A549 (cell line): ENCODE measurements around the gene RPN2. TPM values are rescaled to one million over a fixed set of nuclear protein-coding genes. Genes with fewer than 3 reads are reported as not detected.
A peak's percentile ranks its signal among the peaks of the same experiment; 100 is the strongest.

Experiments
- BHLHE40 ChIP-seq: IDR thresholded peaks from 2 replicates; pipeline ENCODE4 v1.6.1; 2012; ENCODE audit warnings: low read depth, low read length, inconsistent platforms
- CBX8 ChIP-seq: fragments of 200-600 bp; sonication (generic); IDR thresholded peaks from 2 replicates; pipeline ENCODE4 v1.6.1; 2016
- CEBPB ChIP-seq, 2 experiments: fragments of >200 bp in 1 of 2; sonication (Bioruptor Twin) in 1 of 2; formaldehyde crosslinking in 1 of 2; IDR thresholded peaks; 2 replicates each; pipeline ENCODE4 v1.6.1; 2012 to 2016
- E2F6 ChIP-seq: IDR thresholded peaks from 2 replicates; pipeline ENCODE4 v1.6.1; 2012; ENCODE audit warnings: low read depth, borderline replicate concordance
- EHF ChIP-seq: fragments of 250-450 bp; sonication (Bioruptor Pico); IDR thresholded peaks from 2 replicates; pipeline ENCODE4 v1.5.0; 2020; ENCODE audit warnings: mild to moderate bottlenecking
- ELK1 ChIP-seq: fragments of 150-350 bp; IDR thresholded peaks from 2 replicates; pipeline ENCODE4 v1.6.1; 2014; ENCODE audit warnings: low read depth, mild to moderate bottlenecking, low read length
- ESRRA ChIP-seq: fragments of 150-350 bp; IDR thresholded peaks from 2 replicates; pipeline ENCODE4 v1.6.1; 2014; ENCODE audit warnings: mild to moderate bottlenecking, low read length, borderline replicate concordance
- FOXS1 ChIP-seq: fragments of 250-450 bp; sonication (Bioruptor Pico); IDR thresholded peaks from 2 replicates; pipeline ENCODE4 v1.5.0; 2020; ENCODE audit warnings: mild to moderate bottlenecking, moderate library complexity
- GATA3 ChIP-seq: IDR thresholded peaks from 2 replicates; pipeline ENCODE4 v1.6.1; 2012; ENCODE audit warnings: borderline replicate concordance
- HDAC2 ChIP-seq: fragments of 200-600 bp; sonication (generic); IDR thresholded peaks from 2 replicates; pipeline ENCODE4 v1.6.1; 2016
- HEYL ChIP-seq: fragments of 250-450 bp; sonication (Bioruptor Pico); IDR thresholded peaks from 2 replicates; pipeline ENCODE4 v1.8.0; 2021; ENCODE audit warnings: mild to moderate bottlenecking, moderate library complexity
- HMGXB4 ChIP-seq: fragments of 250-450 bp; sonication (Bioruptor Pico); IDR thresholded peaks from 2 replicates; pipeline ENCODE4 v1.5.0; 2021; ENCODE audit warnings: mild to moderate bottlenecking, moderate library complexity, borderline replicate concordance
- HOXB13 ChIP-seq: fragments of 250-450 bp; sonication (Bioruptor Pico); IDR thresholded peaks from 2 replicates; pipeline ENCODE4 v1.5.0; 2020; ENCODE audit warnings: low read depth, mild to moderate bottlenecking, moderate library complexity
- JUN ChIP-seq, 2 experiments: fragments of >200 bp; sonication (Bioruptor Twin); formaldehyde crosslinking; IDR thresholded peaks; 2 replicates in 1 of 2; 3 replicates in 1 of 2; pipeline ENCODE4 v1.6.1; 2016 to 2017
- JUNB ChIP-seq: fragments of >200 bp; sonication (Bioruptor Twin); formaldehyde crosslinking; IDR thresholded peaks from 2 replicates; pipeline ENCODE4 v1.6.1; 2016
- KDM1A ChIP-seq: fragments of 200-600 bp; sonication (generic); IDR thresholded peaks from 2 replicates; pipeline ENCODE4 v1.6.1; 2016; ENCODE audit warnings: low read depth, mild to moderate bottlenecking
- MAZ ChIP-seq: fragments of 150-350 bp; IDR thresholded peaks from 2 replicates; pipeline ENCODE4 v1.6.1; 2014; ENCODE audit warnings: antibody characterized with exemption, low read depth, low read length, borderline replicate concordance
- NFE2L2 ChIP-seq: fragments of 150-350 bp; conservative IDR thresholded peaks from 2 replicates; pipeline ENCODE4 v1.6.1; 2014; ENCODE audit warnings: low read length
- NR3C1 ChIP-seq: fragments of >200 bp; sonication (Bioruptor Twin); formaldehyde crosslinking; IDR thresholded peaks from 3 replicates; pipeline ENCODE4 v1.6.1; 2017
- PHF8 ChIP-seq: fragments of 200-600 bp; sonication (generic); IDR thresholded peaks from 2 replicates; pipeline ENCODE4 v1.6.1; 2016; ENCODE audit warnings: low read depth, mild to moderate bottlenecking, antibody characterized with exemption, moderate library complexity, borderline replicate concordance
- RAD21 ChIP-seq, 2 experiments: fragments of >200 bp in 1 of 2; sonication (Bioruptor Twin) in 1 of 2; formaldehyde crosslinking in 1 of 2; IDR thresholded peaks in 1 of 2; conservative IDR thresholded peaks in 1 of 2; 2 replicates in 1 of 2; 3 replicates in 1 of 2; pipeline ENCODE4 v1.6.1; 2012 to 2018; ENCODE audit warnings: inconsistent platforms in 1 of 2
- RCOR1 ChIP-seq: fragments of 150-350 bp; IDR thresholded peaks from 2 replicates; pipeline ENCODE4 v1.6.1; 2014; ENCODE audit warnings: antibody characterized with exemption, low read length, low read depth
- RFX5 ChIP-seq: fragments of 450-650 bp; IDR thresholded peaks from 2 replicates; pipeline ENCODE4 v1.7.1; 2014; ENCODE audit warnings: antibody characterized with exemption, mild to moderate bottlenecking, moderate library complexity
- RNF2 ChIP-seq: fragments of 200-600 bp; sonication (generic); IDR thresholded peaks from 2 replicates; pipeline ENCODE4 v1.6.1; 2016; ENCODE audit warnings: low read depth, mild to moderate bottlenecking, antibody characterized with exemption, moderate library complexity, borderline replicate concordance
- SMC3 ChIP-seq: fragments of >200 bp; sonication (Bioruptor Twin); formaldehyde crosslinking; IDR thresholded peaks from 3 replicates; pipeline ENCODE4 v1.6.1; 2018; ENCODE audit warnings: inconsistent platforms
- TP53 ChIP-seq: fragments of 250-450 bp; sonication (Bioruptor Pico); IDR thresholded peaks from 2 replicates; pipeline ENCODE4 v1.5.0; 2021; ENCODE audit warnings: mild to moderate bottlenecking, moderate library complexity
- USF2 ChIP-seq: fragments of 450-650 bp; IDR thresholded peaks from 2 replicates; pipeline ENCODE4 v1.6.1; 2014; ENCODE audit warnings: antibody characterized with exemption
- polyA plus RNA-seq, 4 experiments: library from polyadenylated mRNA; depleted of rRNA in 3 of 4; stranded (reverse); fragments of >200 nt; fragmentation: RNase III in 1 of 4; extraction: RNeasy Plus Mini Kit Qiagen cat#74134 plus additional on column Dnase treatment in 1 of 4; gene quantifications; 2 replicates in 3 of 4; 3 replicates in 1 of 4; pipeline ENCODE4 v1.2.3, GENCODE V29; 2011 to 2017

Gene RPN2
- polyA plus RNA-seq, 2 of the 4 experiments (the other 2 are of a cell fraction): 282 to 391 TPM

DNA sequence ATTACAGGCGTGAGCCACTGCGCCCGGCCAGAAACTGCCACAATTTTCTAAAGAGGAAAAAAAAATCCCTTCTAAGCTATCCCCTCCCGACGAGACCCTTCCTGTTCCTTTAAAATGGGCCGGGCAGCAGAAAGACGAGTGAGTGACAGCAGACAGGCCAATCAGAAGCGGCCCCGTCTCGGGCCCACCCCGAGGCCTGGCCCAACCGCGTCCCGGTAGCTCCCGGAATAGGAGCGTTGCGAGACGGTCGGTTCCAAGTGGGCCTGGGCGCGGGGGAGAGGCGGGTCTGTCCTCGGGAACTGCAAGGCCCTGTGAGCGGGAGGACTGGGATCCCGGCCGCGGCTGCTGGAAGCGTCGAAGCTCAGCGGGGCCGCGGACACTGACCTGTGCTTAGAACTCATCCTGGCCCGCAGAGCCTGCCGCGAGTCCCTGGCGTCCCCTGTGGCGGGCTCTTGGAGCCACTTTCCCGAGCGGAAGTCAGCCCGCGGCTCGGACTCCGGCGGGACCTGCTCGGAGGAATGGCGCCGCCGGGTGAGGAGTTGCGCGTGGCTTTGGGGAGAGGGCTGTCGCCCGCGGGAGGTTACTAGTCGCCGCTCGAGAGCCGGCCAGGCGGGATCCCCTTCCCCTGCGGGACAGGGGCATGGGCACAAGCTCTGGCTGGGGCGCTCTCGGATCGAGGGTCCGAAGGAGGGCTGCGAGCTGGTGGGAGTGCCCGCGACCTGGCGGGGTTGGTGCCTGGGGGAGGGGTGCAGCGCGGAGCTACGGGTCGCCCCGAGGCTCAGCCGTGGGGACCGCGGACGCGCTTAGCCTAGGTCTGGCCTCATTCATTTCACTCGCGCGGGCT, at the start of gene RPN2, which contains the start of gene MROH8 (continued):
- TF ChIP-seq NFE2L2 (no peak), ESRRA (no peak), CBX8 (no peak), CEBPB (IDR thresholded peaks at IDR 0.05) (no peak; a peak in 1 of 4 replicates), TP53 (CRISPR knock-in tag) (no peak), ELK1 (no peak), RFX5 (0 out of 2 replicates have a peak, but pooled peaks have one; percentile 24), KDM1A (no peak), E2F6 (no peak; the same call in 1 of the 2 replicates), PHF8 (peak; percentile 66), HEYL (CRISPR knock-in tag) (no peak), MAZ (no peak), USF2 (no peak), BHLHE40 (peak; percentile 70), JUNB (no peak), HMGXB4 (CRISPR knock-in tag) (no peak), HDAC2 (no peak), NR3C1 (no peak), HOXB13 (CRISPR knock-in tag) (no peak), RNF2 (no peak), FOXS1 (no peak), GATA3 (peak; percentile 78), RCOR1 (no peak), SMC3 (no peak), EHF (CRISPR knock-in tag) (no peak), JUN (IDR thresholded peaks at IDR 0.05) (peak; percentile 80 to 92), RAD21 (conservative IDR thresholded peaks at IDR 0.05 in 1 of 2, IDR thresholded peaks at IDR 0.05 in 1 of 2) (no peak)
